Panc1 (cell line): Measurements from ENCODE around the gene RABEP1.

Experiments
- POLR2AphosphoS5 ChIP-seq: IDR thresholded peaks from 2 replicates; pipeline ENCODE4 v1.6.1; 2012; ENCODE audit warnings: mild to moderate bottlenecking, low read depth, low read length, moderate library complexity
- SIN3A ChIP-seq: IDR thresholded peaks from 2 replicates; pipeline ENCODE4 v1.6.1; 2012; ENCODE audit warnings: low read depth, mild to moderate bottlenecking, low read length, moderate library complexity, borderline replicate concordance; ENCODE audit not compliant: insufficient read depth
- TCF7L2 ChIP-seq: IDR thresholded peaks from 2 replicates; pipeline ENCODE4 v1.6.1; 2011; ENCODE audit warnings: mild to moderate bottlenecking, low read depth, low read length, inconsistent platforms
- TF ChIP-seq, protein P1 (sequence below), 2 experiments: IDR thresholded peaks; 2 replicates each; pipeline ENCODE4 v1.6.1; 2011 to 2012; ENCODE audit warnings: low read depth in 2 of 2, control low read depth in 1 of 2, low read length in 1 of 2, mild to moderate bottlenecking in 1 of 2, moderate library complexity in 1 of 2; ENCODE audit not compliant: insufficient read depth in 1 of 2
- TF ChIP-seq, protein P2 (sequence below): fragments of 450-650 bp; IDR thresholded peaks from 2 replicates; pipeline ENCODE4 v1.5.1; 2017; ENCODE audit warnings: mild to moderate bottlenecking

DNA sequence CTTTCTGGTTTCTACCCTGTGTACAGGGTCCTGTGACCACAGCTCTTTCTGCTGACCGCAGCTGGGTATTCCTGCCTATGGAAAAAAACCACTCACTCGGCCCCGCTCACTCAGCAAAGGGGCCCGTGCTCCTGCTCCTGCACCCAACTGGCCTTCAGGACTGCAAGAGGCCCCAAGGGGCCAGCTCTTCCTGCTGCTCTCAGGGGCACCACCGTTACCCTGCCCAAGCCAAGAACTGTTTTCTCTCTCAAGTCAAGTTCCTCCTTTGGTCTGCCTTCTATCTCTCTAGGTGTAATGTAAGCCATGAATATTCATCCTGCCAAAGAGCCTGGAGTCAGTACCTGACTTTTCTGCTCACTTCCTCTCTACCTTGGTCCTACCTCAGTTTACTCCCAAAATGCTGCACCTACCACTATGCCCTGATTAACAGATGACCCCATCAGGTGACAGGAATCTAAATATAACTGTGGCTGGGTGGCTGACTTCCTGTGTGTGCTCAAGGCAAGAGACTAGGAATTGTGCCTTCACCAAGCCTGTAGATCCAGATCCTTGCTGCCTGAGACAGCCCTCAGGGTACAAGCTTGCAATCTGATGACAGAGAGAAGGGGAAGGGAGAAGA is 27.1 kb upstream of the RABEP1 start:
- TF ChIP-seq POLR2AphosphoS5: no peak
- TF ChIP-seq, protein P1, sequence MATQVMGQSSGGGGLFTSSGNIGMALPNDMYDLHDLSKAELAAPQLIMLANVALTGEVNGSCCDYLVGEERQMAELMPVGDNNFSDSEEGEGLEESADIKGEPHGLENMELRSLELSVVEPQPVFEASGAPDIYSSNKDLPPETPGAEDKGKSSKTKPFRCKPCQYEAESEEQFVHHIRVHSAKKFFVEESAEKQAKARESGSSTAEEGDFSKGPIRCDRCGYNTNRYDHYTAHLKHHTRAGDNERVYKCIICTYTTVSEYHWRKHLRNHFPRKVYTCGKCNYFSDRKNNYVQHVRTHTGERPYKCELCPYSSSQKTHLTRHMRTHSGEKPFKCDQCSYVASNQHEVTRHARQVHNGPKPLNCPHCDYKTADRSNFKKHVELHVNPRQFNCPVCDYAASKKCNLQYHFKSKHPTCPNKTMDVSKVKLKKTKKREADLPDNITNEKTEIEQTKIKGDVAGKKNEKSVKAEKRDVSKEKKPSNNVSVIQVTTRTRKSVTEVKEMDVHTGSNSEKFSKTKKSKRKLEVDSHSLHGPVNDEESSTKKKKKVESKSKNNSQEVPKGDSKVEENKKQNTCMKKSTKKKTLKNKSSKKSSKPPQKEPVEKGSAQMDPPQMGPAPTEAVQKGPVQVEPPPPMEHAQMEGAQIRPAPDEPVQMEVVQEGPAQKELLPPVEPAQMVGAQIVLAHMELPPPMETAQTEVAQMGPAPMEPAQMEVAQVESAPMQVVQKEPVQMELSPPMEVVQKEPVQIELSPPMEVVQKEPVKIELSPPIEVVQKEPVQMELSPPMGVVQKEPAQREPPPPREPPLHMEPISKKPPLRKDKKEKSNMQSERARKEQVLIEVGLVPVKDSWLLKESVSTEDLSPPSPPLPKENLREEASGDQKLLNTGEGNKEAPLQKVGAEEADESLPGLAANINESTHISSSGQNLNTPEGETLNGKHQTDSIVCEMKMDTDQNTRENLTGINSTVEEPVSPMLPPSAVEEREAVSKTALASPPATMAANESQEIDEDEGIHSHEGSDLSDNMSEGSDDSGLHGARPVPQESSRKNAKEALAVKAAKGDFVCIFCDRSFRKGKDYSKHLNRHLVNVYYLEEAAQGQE (IDR thresholded peaks at IDR 0.05; ENCODE audit: insufficient read depth in 1 of 2, low read depth in 2 of 2, low read length in 1 of 2): no peak
- TF ChIP-seq, protein P2, sequence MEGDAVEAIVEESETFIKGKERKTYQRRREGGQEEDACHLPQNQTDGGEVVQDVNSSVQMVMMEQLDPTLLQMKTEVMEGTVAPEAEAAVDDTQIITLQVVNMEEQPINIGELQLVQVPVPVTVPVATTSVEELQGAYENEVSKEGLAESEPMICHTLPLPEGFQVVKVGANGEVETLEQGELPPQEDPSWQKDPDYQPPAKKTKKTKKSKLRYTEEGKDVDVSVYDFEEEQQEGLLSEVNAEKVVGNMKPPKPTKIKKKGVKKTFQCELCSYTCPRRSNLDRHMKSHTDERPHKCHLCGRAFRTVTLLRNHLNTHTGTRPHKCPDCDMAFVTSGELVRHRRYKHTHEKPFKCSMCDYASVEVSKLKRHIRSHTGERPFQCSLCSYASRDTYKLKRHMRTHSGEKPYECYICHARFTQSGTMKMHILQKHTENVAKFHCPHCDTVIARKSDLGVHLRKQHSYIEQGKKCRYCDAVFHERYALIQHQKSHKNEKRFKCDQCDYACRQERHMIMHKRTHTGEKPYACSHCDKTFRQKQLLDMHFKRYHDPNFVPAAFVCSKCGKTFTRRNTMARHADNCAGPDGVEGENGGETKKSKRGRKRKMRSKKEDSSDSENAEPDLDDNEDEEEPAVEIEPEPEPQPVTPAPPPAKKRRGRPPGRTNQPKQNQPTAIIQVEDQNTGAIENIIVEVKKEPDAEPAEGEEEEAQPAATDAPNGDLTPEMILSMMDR: no peak
- TF ChIP-seq TCF7L2: no peak
- no peak for TF ChIP-seq SIN3A
